HEK293 (cell line): ENCODE results near the gene DGKG.

Experiments
- ZEB2 ChIP-seq: fragments of 450-650 bp; formaldehyde crosslinking; IDR thresholded peaks from 2 replicates; pipeline ENCODE4 v1.5.1; 2016; ENCODE audit warnings: missing biosample characterization, missing genetic modification characterization
- ZNF239 ChIP-seq: fragments of 450-650 bp; formaldehyde crosslinking; IDR thresholded peaks from 2 replicates; pipeline ENCODE4 v1.5.1; 2016; ENCODE audit warnings: missing biosample characterization, missing genetic modification characterization
- ZNF292 ChIP-seq: fragments of 450-650 bp; formaldehyde crosslinking; IDR thresholded peaks from 2 replicates; pipeline ENCODE4 v1.5.1; 2016; ENCODE audit warnings: low read depth, missing biosample characterization, missing genetic modification characterization, borderline replicate concordance
- ZNF426 ChIP-seq: fragments of 450-650 bp; formaldehyde crosslinking; IDR thresholded peaks from 2 replicates; pipeline ENCODE4 v1.5.1; 2017; ENCODE audit warnings: missing biosample characterization, missing genetic modification characterization, mild to moderate bottlenecking, inconsistent platforms, moderate library complexity
- ZNF791 ChIP-seq: fragments of 450-650 bp; formaldehyde crosslinking; IDR thresholded peaks from 2 replicates; pipeline ENCODE4 v1.5.1; 2016; ENCODE audit warnings: missing biosample characterization, missing genetic modification characterization
- TF ChIP-seq, protein P1 (sequence below): fragments of 450-650 bp; formaldehyde crosslinking; IDR thresholded peaks from 2 replicates; pipeline ENCODE4 v1.5.1; 2016; ENCODE audit warnings: missing biosample characterization, missing genetic modification characterization
- TF ChIP-seq, protein P2 (sequence below): fragments of 450-650 bp; formaldehyde crosslinking; IDR thresholded peaks from 2 replicates; pipeline ENCODE4 v1.5.1; 2016; ENCODE audit warnings: missing biosample characterization, missing genetic modification characterization
- TF ChIP-seq, protein P3 (sequence below): fragments of 450-650 bp; formaldehyde crosslinking; IDR thresholded peaks from 2 replicates; pipeline ENCODE4 v1.5.1; 2017; ENCODE audit warnings: missing biosample characterization, missing genetic modification characterization

DNA sequence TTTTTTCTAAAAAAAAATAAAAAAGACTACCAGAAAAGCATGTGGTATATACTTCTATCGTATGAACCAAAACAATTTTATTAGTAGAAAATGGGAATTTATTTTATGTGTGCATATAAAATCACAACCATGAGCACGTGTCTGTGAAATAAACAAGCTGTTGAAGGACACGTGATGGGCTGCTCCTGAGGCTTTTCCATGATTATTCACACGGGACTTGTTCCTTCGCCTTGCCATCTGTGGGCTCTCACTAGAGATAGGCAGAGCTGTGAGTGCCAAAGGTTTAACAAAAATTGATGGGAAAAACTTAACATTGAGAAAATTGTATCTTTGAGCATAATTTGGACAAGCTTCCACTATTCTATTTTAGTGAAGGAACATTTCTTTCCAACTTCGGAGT lies 240.8 kb downstream of the DGKG start:
- TF ChIP-seq, protein P1, sequence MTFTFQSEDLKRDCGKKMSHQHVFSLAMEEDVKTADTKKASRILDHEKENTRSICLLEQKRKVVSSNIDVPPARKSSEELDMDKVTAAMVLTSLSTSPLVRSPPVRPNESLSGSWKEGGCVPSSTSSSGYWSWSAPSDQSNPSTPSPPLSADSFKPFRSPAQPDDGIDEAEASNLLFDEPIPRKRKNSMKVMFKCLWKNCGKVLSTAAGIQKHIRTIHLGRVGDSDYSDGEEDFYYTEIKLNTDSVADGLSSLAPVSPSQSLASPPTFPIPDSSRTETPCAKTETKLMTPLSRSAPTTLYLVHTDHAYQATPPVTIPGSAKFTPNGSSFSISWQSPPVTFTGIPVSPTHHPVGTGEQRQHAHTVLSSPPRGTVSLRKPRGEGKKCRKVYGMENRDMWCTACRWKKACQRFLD (tag by site-specific recombination) = no peak
- TF ChIP-seq, protein P2, sequence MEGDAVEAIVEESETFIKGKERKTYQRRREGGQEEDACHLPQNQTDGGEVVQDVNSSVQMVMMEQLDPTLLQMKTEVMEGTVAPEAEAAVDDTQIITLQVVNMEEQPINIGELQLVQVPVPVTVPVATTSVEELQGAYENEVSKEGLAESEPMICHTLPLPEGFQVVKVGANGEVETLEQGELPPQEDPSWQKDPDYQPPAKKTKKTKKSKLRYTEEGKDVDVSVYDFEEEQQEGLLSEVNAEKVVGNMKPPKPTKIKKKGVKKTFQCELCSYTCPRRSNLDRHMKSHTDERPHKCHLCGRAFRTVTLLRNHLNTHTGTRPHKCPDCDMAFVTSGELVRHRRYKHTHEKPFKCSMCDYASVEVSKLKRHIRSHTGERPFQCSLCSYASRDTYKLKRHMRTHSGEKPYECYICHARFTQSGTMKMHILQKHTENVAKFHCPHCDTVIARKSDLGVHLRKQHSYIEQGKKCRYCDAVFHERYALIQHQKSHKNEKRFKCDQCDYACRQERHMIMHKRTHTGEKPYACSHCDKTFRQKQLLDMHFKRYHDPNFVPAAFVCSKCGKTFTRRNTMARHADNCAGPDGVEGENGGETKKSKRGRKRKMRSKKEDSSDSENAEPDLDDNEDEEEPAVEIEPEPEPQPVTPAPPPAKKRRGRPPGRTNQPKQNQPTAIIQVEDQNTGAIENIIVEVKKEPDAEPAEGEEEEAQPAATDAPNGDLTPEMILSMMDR (tag by site-specific recombination) = no peak
- TF ChIP-seq ZNF239 (no peak), ZNF292 (no peak), ZEB2 (tag by site-specific recombination) (no peak), ZNF426 (tag by site-specific recombination) (no peak), ZNF791 (no peak)
- TF ChIP-seq, protein P3, sequence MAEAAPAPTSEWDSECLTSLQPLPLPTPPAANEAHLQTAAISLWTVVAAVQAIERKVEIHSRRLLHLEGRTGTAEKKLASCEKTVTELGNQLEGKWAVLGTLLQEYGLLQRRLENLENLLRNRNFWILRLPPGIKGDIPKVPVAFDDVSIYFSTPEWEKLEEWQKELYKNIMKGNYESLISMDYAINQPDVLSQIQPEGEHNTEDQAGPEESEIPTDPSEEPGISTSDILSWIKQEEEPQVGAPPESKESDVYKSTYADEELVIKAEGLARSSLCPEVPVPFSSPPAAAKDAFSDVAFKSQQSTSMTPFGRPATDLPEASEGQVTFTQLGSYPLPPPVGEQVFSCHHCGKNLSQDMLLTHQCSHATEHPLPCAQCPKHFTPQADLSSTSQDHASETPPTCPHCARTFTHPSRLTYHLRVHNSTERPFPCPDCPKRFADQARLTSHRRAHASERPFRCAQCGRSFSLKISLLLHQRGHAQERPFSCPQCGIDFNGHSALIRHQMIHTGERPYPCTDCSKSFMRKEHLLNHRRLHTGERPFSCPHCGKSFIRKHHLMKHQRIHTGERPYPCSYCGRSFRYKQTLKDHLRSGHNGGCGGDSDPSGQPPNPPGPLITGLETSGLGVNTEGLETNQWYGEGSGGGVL (tag by site-specific recombination) = no peak
